PC-3 (cell line): ENCODE results near the gene VPS35L. TPM values are rescaled to one million over a fixed set of nuclear protein-coding genes. Genes with fewer than 3 reads are reported as not detected.
"Not testable (repeated sequence)": the region's sequence is repeated elsewhere in the genome, so short reads cannot be mapped to it uniquely, and the experiment has no call there.

Experiments
- ATAC-seq: fragments of 200-7000 bp; cut with Tn5 transposase; 2 replicates; pipeline ENCODE4 v1.9.1; 2020; ENCODE audit warnings: mild to moderate bottlenecking, moderate library complexity
- BruUV-seq: library from RNA; stranded (reverse); fragments of 400-500 nt; replicated peaks from 2 replicates; lab custom pipeline; 2021; lab: Mats Ljungman, UMichigan
- CTCF ChIA-PET: fragments of 300-600 bp; sonication (Branson Sonifier 250); formaldehyde crosslinking; loops from one replicate; lab custom pipeline; 2022; ENCODE audit warnings: antibody characterized with exemption; lab: Charles Lee
- POLR2A ChIA-PET: fragments of 300-600 bp; sonication (Branson Sonifier 250); formaldehyde crosslinking; loops from one replicate; lab custom pipeline; 2022; ENCODE audit warnings: antibody characterized with exemption; ENCODE audit not compliant: unreplicated experiment; lab: Charles Lee
- DNase-seq: peaks from one replicate; pipeline ENCODE4 v3.0.0-alpha.2; 2015
- H2AFZ ChIP-seq: fragments of 300-600 bp; sonication (generic); 2 replicates; pipeline ENCODE4 v1.6.0; 2016; ENCODE audit warnings: antibody characterized with exemption, low read length
- H3F3A ChIP-seq: fragments of 300-600 bp; sonication (generic); one replicate; pipeline ENCODE4 v1.6.0; 2017; ENCODE audit warnings: antibody characterized with exemption, low read length, control low read depth, mild to moderate bottlenecking; ENCODE audit not compliant: unreplicated experiment
- H3K27ac ChIP-seq: fragments of 300-600 bp; sonication (generic); 2 replicates; pipeline ENCODE4 v1.5.1; 2016; ENCODE audit warnings: mild to moderate bottlenecking, low read length
- H3K27me3 ChIP-seq: fragments of 300-600 bp; sonication (generic); 2 replicates; pipeline ENCODE4 v1.6.1; 2016; ENCODE audit warnings: low read length, mixed read lengths
- H3K36me3 ChIP-seq: fragments of 300-600 bp; sonication (generic); 2 replicates; pipeline ENCODE4 v1.6.1; 2016; ENCODE audit warnings: low read depth, mixed run types, low read length, mixed read lengths
- H3K4me1 ChIP-seq: fragments of 300-600 bp; sonication (generic); 2 replicates; pipeline ENCODE4 v1.5.1; 2016; ENCODE audit warnings: low read length; ENCODE audit not compliant: insufficient read depth
- H3K4me2 ChIP-seq: fragments of 300-600 bp; sonication (generic); 2 replicates; pipeline ENCODE4 v1.6.0; 2016; ENCODE audit warnings: low read length
- H3K4me3 ChIP-seq: fragments of 300-600 bp; sonication (generic); 2 replicates; pipeline ENCODE4 v1.5.1; 2016; ENCODE audit warnings: mild to moderate bottlenecking, low read length, mixed read lengths
- H3K79me2 ChIP-seq: fragments of 300-600 bp; sonication (generic); 2 replicates; pipeline ENCODE4 v1.6.1; 2017; ENCODE audit warnings: low read length, mixed read lengths
- H3K9ac ChIP-seq: fragments of 300-600 bp; sonication (generic); 2 replicates; pipeline ENCODE4 v1.6.0; 2016; ENCODE audit warnings: mild to moderate bottlenecking, low read length
- H3K9me2 ChIP-seq: fragments of 300-600 bp; sonication (generic); replicated peaks from 2 replicates; pipeline ENCODE4 v1.6.1; 2016; ENCODE audit warnings: mixed run types, low read length, mixed read lengths
- H3K9me3 ChIP-seq: fragments of 300-600 bp; sonication (generic); 2 replicates; pipeline ENCODE4 v1.6.1; 2016; ENCODE audit warnings: low read length, mixed read lengths
- H4K20me1 ChIP-seq: fragments of 300-600 bp; sonication (generic); 2 replicates; pipeline ENCODE4 v1.6.1; 2016; ENCODE audit warnings: low read length, mixed read lengths
- CTCF ChIP-seq: fragments of 300-600 bp; sonication (generic); conservative IDR thresholded peaks from 2 replicates; pipeline ENCODE4 v1.5.1; 2017; ENCODE audit warnings: antibody characterized with exemption, low read depth, mild to moderate bottlenecking, low read length
- EZH2 ChIP-seq: fragments of 300-600 bp; sonication (generic); IDR thresholded peaks from one replicate; pipeline ENCODE4 v1.6.1; 2017; ENCODE audit warnings: antibody characterized with exemption, mild to moderate bottlenecking, low read length; ENCODE audit not compliant: unreplicated experiment
- EZH2phosphoT487 ChIP-seq: fragments of 300-600 bp; sonication (generic); IDR thresholded peaks from 2 replicates; pipeline ENCODE4 v1.6.1; 2018; ENCODE audit warnings: mild to moderate bottlenecking, antibody characterized with exemption, low read length, borderline replicate concordance
- intact Hi-C: fragments of 100-400 bp; cut with micrococcal nuclease; formaldehyde crosslinking; loops from 2 replicates; pipeline ENCODE4 v1.9.0; 2023
- total RNA-seq: library from RNA; depleted of rRNA; stranded (reverse); fragments of >200 nt; gene quantifications from 2 replicates; pipeline ENCODE4 v1.2.3, GENCODE V29; 2014

Gene VPS35L
- total RNA-seq, 1 experiment from 2014 or later, result 2.9 TPM

DNA sequence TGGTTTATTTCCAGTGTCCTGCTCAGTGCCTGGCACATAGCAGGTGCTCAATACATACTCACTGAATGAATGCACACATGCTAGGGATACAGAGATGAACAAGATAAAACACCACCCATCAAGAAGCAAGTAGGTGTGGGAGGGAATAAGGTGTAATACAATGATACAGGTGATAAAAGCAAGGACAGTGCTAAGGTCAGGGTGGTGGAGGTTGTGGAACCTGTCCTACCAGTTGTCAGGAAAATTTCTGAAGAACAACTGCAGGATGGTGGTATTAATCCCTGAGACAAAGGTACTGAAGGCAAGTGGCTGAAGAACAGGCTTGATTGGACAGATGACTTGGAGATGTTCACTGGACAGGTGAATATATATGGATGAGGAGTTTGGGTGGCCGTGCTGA, 160.7 kb downstream of the VPS35L start:
- H3K27ac ChIP-seq, result 0 out of 2 replicates have a peak overlapping the region, but pooled peaks have one; percentile 10
- H3K79me2 ChIP-seq, result peaks cover 83% of the 10 kb centered on the region
- peaks cover 10% of the 10 kb centered on the region; the same call in 1 of the 2 replicates for H3K36me3 ChIP-seq
- DNase-seq, result peak; percentile 56
- intact Hi-C loops, result loop anchor here (2.0 to 5.0 kb wide), 3 partner anchors 15 to 169 kb away; partner anchors contain the start of gene GPRC5B
- no peaks in the 10 kb centered on the region for H3K9me3 ChIP-seq
- no peaks in the 10 kb centered on the region for H3K27me3 ChIP-seq
- H4K20me1 ChIP-seq, result peaks cover 11% of the 10 kb centered on the region
- H3F3A ChIP-seq, result no peaks in the 10 kb centered on the region
- peak overlapping the region; percentile 97 for H3K4me3 ChIP-seq
- ChIA-PET POLR2A (no interaction called here), CTCF (no interaction called here)
- H3K4me2 ChIP-seq, result peak overlapping the region; percentile 95
- no peak overlapping the region for H2AFZ ChIP-seq
- peaks cover 22% of the 10 kb centered on the region for H3K4me1 ChIP-seq
- no peak overlapping the region for H3K9ac ChIP-seq
- BruUV-seq, result no TSS peak
- ATAC-seq, result no peak; the same call in 1 of the 2 replicates
- TF ChIP-seq EZH2 (no peak), CTCF (no peak), EZH2phosphoT487 (no peak)
- no peaks in the 10 kb centered on the region for H3K9me2 ChIP-seq

DNA sequence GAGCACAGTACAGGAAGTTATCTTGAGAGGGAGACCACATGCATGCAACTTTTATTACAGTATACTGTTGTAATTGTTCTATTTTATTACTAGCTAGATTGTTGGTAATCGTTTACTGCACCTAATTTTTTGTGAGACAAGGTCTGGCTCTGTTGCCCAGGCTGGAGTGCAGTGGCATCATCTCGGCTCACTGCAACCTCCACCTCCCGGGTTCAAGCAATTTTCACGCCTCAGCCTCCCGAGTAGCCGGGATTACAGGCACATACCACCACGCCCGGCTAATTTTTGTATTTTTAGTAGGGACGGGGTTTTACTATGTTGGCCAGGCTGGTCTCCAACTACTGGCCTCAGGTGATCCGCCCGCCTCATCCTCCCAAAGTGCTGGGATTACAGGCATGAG, 161.2 kb downstream of the VPS35L start:
- H3K4me1 ChIP-seq, result peaks cover 22% of the 10 kb centered on the region
- H3F3A ChIP-seq, H3K9me2 ChIP-seq, ATAC-seq, H3K27me3 ChIP-seq, H3K9me3 ChIP-seq, H3K36me3 ChIP-seq, H3K27ac ChIP-seq, H2AFZ ChIP-seq, CTCF ChIA-PET, BruUV-seq, DNase-seq, POLR2A ChIA-PET: not testable (repeated sequence)
- peak overlapping the region; percentile 95 for H3K4me2 ChIP-seq
- intact Hi-C loops, result loop anchor here (2.0 to 5.0 kb wide), 3 partner anchors 16 to 168 kb away; partner anchors contain the start of gene GPRC5B
- H4K20me1 ChIP-seq, result peaks cover 11% of the 10 kb centered on the region
- H3K79me2 ChIP-seq, result peaks cover 81% of the 10 kb centered on the region
- peak overlapping the region; percentile 97 for H3K4me3 ChIP-seq
- peak overlapping the region; percentile 97; the same call in 1 of the 2 replicates for H3K9ac ChIP-seq

DNA sequence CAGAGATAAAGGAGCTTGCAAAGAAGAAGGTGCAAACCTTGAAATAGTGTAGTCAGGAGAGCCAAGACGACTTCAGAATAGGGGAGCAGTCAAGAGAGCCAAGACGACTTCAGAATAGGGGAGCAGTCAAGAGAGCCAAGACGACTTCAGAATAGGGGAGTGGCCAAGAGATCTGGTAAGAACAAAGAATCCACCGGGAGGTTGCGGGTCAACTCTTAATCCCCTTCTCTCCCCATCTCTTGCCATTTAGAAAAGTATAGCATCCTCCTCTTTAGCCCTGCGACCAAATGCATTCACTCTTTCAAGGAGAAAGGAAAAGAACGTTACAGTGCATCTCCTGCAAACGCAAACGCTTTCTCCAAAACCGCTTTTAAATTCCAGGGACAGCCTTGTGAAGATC, 161.8 kb downstream of the VPS35L start:
- no TSS peak for BruUV-seq
- H3K4me3 ChIP-seq, result peak overlapping the region; percentile 97
- H2AFZ ChIP-seq, result peak overlapping the region; percentile 96
- no peaks in the 10 kb centered on the region for H3K27me3 ChIP-seq
- H3K79me2 ChIP-seq, result peaks cover 75% of the 10 kb centered on the region
- TF ChIP-seq CTCF (no peak), EZH2phosphoT487 (no peak), EZH2 (no peak)
- H3K9me3 ChIP-seq, result no peaks in the 10 kb centered on the region
- ChIA-PET CTCF (no interaction called here), POLR2A (no interaction called here)
- peak overlapping the region; percentile 97 for H3K9ac ChIP-seq
- no peaks in the 10 kb centered on the region for H3K9me2 ChIP-seq
- 0 out of 2 replicates have a peak, but pooled peaks have one; percentile 3 for ATAC-seq
- DNase-seq, result no peak
- H3F3A ChIP-seq, result no peaks in the 10 kb centered on the region
- peak overlapping the region; percentile 73 for H3K27ac ChIP-seq
- H3K36me3 ChIP-seq, result peaks cover 10% of the 10 kb centered on the region; the same call in 1 of the 2 replicates
- intact Hi-C loops, result loop anchor here (2.0 to 5.0 kb wide), 3 partner anchors 17 to 167 kb away; partner anchors contain the start of gene GPRC5B
- H3K4me2 ChIP-seq, result peak overlapping the region; percentile 95
- peaks cover 11% of the 10 kb centered on the region for H4K20me1 ChIP-seq
- peaks cover 22% of the 10 kb centered on the region for H3K4me1 ChIP-seq
